ENCODE measurements around the gene ZNF213.

The ZNF213 gene, protein sequence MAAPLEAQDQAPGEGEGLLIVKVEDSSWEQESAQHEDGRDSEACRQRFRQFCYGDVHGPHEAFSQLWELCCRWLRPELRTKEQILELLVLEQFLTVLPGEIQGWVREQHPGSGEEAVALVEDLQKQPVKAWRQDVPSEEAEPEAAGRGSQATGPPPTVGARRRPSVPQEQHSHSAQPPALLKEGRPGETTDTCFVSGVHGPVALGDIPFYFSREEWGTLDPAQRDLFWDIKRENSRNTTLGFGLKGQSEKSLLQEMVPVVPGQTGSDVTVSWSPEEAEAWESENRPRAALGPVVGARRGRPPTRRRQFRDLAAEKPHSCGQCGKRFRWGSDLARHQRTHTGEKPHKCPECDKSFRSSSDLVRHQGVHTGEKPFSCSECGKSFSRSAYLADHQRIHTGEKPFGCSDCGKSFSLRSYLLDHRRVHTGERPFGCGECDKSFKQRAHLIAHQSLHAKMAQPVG

DNA sequence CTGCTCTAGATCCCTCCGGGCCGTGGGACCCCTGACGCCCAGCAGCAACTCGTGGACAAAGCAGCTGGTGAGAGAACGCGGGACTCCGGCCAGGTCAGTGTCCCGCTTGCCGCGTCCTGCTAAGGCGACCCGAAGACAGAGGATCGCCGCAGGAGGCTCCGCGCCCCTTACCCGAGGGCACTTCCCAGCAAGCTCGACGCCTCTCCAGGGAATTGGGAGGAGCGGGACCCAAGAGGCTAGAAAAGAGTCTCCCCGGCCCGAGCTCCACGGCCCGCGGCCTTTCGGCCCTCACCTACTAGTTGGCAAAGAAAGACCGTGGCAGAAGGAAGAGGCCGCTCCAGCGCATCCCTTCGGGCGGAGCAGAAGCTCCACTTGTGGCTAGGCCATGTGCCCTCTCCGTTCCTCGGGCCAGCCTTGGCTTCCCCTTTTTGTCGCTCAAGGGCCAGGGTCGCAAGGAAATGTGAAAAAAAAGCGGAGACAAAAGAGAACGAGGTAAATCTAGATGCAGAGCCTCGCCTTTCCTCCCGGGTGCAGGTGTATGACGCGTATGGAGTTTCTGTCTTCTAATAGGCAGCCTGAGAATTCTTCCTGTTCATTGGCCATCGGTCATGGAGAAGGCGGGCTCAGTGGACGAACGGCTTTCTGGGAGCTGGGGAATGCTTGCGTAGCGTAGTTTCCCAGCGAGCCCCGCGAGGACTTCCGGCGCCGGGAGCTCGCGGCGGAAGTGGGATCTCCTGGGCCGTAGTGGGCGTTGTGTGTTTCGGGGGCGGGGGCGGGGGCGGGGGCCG is at the start of gene ZNF213:
Gene ZNF213 (plus strand): TSS at position 692 of the 788 bp plus-strand sequence. CDS start 2,252 bp downstream, outside the sequence.
- peak; percentile 99 for DNase-seq

DNA sequence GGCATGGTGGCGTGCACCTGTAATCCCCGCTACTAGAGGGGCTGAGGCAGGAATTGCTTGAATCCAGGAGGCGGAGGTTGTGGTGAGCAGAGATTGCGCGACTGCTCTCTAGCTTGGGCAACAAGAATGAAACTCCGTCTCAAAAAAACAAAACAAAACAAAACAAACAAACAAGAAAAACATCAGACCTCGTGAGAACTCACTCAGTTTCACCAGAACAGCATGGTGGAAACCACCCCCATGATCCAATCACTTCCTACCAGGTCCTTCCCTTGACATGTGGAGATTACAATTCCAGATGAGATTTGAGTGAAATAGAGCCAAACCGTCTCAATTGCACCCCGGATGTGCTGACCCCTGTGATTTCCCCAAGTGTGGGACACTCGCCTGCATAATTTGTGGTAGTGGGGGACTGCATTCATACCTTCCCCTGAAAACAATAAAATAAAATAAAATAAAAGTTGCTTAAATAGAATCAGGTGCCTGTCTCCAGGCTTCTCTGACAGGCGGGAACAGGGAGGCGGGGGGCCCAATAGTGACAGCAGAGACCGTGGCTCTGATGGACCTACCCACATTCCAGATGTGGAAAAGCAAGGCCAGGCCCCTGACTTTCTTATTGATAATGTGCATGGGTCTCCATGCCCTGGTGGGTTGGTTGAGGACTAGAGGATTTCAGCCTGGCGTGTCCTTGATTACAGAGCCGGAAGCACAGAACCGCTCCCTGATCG is 48.8 kb upstream of the ZNF213 start:
- no peak for DNase-seq

DNA sequence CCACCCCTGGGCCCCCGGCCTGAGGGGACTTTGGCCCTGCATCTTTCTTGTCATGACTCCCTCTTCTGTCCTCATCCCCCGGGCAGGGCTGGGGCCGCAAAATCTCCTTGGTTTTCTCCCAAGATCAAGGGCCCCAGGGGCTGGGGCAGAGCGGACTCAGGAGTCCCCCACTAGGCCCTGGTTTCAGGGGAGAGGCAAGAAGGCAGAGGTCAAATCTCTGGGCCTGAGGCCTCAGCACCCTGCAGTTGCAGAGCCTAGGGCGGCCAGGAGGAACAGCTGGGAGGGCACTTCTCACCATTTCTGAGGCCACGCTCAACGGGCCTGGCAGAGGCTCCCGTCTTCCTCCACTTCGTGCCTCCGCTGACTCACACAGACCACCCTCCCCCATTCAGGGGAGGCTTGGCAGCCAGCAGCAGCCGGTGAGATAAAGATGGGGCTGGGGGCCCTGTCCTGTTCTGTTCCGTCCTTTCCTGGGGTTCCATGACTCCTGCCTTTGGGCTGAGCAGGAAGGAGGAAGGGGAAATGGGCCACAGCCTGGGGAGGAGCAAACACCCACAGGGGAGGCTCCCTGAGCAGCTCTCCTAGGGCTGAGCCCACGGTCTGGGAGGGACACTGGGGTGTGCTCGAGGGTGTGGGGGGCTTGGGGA is 48.1 kb upstream of the ZNF213 start:
- DNase-seq: no peak

DNA sequence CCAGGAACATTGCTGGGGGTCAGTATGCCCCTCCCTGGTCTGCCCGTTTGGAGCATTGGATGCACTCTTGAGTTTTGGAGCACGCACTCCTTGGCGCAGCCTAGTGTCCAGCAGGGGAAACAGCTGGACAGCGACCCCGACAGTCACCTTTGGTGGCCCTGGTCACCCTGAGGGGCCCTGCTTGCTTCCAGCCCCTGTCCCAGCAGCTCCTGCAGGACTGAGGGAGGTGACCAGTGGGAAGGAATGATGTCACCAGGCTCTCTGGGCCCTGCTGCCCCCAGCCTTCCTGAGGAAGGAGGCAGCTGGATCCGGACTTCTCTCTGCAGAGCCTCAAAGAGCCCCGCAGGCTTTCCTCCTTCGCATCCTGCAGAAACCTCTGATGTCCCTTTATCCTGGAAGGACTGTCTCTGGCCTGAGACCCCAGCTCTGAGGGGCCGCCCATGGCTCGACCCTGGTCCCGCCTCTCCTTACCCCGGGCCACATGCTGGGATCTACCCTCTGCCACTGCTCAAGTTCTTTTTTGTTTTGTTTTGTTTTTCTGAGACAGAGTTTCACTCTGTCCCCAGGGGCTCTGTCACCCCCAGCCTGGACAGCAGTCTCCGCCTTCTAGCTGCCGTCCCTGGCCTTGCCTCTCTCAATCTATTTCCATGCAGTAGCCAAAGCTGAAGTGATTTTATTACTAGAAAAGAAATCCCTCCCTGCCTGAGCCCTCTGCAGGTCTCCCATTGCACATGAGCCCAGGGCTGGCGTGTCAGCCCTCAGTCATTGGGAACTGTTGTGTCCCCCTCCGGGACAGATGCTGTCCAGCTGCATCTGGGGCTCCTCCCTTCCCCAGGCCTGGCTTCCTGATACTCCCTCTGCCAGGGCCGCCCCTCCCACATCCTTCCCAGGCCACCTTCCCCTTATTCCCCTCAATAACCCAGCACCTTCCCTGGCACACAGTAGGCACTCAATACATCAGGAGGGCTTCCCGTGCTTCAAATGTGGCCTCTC is 47.3 kb upstream of the ZNF213 start:
- DNase-seq: no peak

DNA sequence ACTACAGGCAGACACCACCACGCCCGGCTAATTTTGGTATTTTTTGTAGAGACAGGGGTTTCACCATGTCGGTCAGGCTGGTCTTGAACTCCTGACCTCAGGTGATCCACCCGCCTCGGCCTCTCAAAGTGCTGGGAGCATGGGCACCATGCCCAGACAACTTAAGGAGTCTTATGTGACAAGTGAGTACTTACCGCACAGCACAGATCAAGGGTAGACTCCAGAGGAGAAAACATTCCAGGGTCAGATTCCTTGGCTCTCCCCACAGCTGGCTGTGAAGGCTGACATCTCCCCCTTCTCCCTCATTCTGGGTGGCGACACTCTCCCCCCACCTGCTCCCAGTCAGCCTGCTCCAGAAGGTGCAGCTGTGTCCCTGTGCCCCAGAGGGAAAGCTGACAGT is 46.4 kb upstream of the ZNF213 start:
- DNase-seq: no peak

DNA sequence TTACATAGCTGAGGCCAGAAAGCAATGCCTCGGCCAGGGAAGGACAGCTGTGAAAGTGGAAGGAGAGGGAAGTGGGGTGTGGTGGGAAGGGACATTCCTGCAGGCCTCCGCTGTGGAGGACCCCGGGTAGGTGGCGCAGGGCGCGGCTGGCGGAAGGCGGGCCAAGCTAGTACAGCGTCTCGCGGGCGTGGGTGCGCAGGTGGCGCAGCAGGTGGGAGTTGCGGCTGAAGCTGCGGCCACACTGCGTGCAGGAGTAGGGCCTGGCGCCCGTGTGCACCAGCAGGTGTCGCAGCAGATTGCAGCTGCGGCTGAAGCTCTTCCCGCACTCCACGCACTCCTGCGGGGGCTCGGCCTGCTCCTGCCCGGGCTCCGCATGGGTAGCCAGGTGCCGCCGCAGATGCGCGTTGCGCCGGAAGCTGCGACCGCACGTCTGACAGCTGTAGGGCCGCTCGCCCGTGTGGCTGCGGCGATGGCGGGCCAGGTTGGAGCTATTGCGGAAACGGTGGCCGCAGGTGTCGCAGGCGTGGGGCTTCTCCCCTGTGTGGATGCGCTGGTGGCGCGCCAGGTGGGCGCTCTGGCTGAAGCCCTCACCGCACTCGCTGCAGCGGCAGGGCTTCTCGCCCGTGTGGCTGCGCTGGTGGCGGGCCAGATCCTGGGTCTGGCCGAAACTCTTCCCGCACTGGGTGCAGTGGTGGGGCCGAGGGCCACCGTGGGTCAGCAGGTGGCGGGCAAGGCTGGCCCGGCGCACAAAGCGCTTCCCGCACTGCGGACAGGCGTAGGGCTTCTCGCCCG is 45.7 kb upstream of the ZNF213 start:
- no peak for DNase-seq

DNA sequence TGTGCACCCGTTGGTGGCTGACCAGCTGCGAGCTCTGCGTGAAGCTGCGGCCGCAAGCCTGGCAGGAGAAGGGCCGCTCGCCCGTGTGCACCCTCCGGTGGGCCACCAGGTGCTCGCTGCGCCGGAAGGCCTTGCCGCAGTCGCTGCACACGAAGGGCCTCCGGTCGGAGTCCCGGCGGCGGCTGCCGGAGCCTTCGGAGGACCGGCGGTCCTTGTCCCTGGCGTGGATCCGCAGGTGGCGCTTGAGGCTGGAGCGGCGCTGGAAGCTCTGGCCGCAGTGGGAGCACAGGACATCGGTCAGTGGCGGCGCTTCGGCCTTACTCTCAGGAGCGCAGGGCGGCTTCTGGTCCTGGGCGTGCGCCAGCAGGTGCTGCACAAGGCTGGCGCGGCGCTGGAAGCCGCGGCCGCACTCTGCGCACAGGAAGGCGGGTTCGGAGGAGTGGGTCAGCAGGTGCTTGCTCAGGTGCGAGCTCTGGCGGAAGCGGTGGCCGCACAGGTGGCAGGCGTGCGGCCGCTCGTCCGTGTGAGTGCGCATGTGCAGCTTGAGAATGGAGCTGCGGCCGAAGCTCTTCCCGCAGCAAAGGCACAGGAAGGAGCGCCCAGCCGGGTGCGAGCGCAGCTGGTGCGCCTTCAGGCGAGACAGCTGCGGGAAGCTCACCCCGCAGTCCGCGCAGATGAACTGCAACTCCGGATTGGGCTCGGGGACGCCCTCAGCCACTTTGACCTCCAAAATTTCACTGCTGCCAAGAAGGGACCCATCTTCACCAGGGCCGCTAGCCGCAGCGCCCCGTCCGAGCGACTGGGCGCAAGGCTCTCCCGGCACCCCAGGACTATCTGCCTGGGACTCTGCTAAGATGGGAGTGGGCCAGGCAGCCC is 44.9 kb upstream of the ZNF213 start:
- peak; percentile 24 for DNase-seq

DNA sequence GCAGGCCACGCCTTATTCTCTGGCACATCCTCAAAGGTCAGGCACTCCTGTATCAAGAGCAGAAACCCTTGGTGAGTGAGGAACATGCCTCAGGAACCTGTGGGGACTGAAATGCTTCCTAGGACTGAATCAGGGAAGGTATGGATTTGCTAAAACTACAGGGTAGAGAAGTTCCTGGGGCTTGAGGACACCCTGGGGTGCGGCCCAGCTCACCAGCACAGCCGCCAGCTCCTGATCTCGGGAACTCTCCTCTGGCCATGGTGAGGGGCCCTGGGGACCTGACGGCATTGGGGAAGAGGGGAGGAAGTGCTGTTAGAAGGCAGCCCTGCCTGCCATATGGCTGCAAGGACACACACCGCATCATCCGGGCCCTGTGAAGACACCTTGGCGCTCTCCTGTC is 43.3 kb upstream of the ZNF213 start:
- DNase-seq: no peak

DNA sequence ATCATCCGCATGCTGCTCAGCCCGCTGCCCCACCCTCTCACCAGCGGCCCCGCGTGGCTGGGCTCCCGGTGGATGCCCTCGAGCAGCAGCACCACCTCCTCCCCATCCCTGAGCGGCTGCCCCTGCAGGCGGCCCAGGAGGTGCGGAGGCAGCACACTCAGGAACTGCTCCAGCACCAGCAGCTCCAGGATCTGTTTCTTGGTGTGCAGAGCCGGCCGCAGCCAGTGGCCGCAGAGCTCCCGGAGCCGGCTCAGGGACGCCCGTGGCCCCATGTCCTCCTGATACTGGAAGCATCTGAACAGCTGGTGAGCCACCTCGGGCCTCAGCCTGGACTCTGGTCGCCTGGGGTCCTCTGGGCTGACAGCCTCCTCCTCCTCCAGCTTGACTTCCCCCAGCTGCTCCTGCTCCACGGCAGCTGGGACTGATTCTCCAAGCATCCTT is 42.3 kb upstream of the ZNF213 start:
- DNase-seq: peak; percentile 54

DNA sequence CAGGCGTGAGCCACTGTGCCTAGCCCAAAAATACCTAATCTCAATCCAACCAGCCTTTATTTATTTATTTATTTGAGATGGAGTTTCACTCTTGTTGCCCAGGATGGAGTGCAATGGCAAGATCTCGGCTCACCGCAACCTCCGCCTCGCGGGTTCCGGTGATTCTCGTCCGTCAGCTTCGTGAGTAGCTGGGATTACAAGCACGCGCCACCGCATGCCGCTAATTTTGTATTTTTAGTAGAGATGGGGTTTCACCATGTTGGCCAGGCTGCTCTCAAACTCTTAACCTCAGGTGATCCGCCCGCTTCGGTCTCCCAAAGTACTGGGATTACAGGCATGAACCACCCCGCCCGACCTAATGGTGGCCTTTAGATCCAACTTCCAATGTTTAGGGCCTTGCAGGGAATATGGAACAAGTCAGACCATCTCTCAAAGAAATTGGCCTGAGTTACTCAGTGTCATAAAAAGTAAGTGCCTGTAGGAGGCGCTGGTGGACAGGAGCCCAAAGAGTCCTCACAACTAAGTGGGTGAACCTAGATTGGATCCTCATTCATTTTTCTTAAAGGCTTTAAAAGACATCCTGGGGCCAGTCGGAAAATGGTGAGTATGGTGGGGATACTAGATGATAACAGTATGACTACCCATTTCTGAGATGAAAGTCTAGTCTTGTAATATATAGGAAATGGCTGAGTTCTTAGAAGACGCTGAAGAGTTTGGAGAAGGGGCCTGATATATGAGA is 40.4 kb upstream of the ZNF213 start:
- peak; percentile 56 for DNase-seq

DNA sequence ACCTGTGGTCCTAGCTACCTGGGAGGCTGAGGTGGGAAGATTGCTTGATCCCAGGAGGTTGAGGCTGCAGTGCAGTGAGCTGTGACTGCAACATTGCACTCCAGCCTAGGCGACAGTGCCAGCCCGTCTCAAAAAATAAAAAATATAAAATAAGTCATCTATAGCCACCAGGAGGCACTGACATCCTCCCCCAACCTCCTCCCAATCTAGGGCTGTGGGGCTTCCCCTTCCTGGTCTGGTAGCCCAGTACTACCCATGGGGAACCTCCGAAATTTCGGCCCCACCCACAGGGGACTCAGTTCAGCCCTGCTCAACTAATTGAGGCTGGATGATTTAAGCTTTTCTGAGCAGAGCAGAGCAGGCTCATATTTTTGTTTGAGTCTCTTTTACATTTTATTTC is 39.0 kb upstream of the ZNF213 start:
- DNase-seq: no peak

DNA sequence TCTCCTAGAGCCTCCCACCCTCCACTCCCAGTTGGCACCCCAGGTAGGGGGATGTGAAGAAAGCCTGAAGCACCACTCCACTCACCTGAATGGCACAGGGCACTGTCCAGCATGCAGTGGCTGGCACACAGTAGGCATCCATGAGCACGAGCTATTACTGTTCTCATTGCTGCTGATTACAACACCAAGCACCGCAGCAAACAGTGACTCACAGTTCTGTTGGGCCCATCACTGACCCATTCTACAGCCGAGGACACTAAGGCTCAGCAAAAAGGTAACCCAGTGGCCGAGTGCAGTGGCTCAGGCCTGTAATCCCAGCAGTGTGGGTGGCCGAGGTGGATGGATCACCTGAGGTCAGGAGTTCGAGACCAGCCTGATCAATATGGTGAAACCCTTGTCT is 38.5 kb upstream of the ZNF213 start:
- no peak for DNase-seq

DNA sequence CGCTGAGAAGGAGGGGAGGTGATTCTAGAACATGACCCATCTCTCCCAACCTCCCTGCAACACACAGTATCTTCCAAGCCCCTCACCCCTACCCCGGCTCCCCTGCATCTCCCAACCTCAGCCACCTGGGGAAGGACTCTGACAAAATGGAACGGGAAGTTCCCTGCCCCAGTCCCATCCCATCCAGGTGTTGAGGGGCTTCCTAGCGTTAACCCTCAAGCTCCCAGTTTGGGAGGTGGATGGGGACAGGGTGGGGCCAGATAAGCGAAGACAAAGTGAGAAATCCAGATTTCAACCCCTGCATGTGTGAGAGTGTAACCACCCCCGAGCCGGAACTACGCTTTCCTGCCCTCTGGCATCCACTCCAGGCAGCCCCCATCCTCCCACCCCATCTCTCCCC is 37.6 kb upstream of the ZNF213 start:
- DNase-seq: no peak

DNA sequence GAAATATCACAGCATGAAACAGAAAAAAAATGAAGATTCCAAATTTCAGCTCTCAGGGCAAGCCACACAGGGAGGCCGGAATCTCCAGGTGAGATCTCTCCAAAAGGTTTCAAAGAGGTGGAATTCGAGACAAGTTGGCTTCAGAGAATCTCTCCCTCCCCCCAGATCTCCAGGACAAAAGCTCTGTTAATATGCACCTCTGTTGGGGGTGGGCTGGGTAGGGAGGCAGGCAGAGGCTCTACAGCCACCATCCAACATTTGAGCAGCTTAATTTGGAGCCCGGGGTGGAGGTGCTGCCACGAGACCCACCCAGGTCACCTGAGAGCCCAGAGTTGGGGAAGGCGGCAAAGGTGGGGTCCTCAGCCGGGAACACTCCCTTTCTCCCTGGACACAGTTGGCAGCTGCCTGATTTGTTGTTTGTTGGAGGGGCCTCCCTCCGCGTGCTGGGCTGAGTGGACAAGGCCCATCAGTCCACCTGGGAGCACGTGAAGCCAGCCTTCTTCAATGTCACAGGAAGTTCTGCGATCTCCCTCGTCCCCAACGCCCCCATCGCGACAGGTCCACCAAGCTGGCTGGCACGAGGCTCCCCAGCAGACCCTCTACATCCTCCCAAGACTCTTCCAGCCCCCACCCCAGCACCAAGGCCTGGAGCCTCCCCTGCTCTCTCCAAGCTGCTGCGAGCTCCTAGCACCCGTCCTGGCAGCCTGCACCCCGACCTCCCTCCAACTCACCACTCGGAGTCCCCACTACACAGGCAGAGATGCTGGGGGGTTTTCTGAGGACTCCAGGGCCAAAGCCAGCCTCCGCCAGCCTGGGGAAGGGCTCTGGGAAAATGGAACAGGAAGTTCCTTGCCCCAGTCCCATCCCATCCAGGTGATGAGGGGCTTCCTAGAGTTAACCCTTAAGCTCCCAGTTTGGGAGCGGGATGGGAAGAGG is 36.1 kb upstream of the ZNF213 start, which contains the start of gene ZSCAN10:
Gene ZSCAN10 (minus strand): TSS at position 836 of the 936 bp plus-strand sequence. CDS start 6,357 bp downstream, outside the sequence.
- DNase-seq: no peak

DNA sequence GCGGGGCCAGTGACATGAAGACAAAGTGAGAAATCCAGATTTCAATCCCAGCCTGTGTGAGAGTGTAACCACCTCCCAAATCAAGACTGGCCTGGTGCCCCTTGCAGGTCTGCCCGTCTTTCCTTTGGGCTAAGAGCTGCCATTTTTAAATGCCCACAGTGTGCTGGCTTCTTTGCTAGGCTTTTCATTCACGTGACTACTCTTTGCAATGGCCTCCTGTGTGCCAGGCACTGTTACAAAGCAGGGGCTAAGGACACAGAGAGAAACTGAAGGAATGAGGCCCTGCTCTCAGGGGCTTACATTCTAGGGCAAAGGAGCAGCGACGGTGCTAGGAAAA is 35.5 kb upstream of the ZNF213 start:
- DNase-seq: no peak

DNA sequence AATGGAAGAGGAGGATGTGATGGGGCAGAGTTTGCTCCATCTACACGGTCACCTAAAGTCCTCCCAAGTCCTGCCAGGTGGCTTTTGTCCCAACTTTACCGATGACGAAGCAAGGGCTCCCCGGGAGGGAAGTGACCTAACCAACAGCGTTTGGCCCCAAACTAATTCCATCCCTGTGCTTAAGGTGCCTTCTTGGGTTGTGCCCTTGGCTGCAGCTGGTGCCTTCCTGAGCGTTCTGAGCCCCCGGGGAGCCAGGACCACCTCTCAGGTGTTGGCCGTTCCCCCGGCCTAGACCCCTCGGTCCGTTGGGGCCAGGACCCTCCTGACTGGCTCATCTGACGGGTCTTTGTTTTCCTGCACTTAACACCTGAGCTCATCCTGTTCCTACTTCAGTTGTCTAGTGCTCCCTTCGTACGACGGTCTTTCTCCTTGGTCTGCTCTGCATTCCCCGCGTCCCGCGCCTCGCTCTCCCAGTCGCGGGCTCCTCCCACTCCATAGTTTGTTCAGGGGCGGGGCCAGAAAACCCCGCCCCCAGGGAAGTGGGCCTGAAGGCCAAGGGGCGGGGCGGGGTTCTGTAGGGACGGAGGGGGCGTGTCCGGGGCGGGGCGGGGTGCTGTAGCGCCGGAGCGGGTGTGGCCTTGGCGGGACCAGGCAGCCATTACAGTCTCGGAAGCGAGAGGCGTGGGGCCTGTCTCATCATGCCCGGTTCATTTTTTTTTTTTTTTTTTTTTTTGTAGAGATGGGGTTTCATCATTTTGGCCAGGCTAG is 34.9 kb upstream of the ZNF213 start:
- DNase-seq: peak; percentile 98
